KMS-11 (cell line): ENCODE results near the gene EHD1.

Source experiments
- H2AFZ ChIP-seq: fragments of 200-600 bp; sonication (generic); 2 replicates; pipeline ENCODE4 v1.6.1; 2016; ENCODE audit warnings: antibody characterized with exemption, mixed run types, low read depth
- H3K27ac ChIP-seq: fragments of 200-600 bp; sonication (generic); 2 replicates; pipeline ENCODE4 v1.6.1; 2016; ENCODE audit warnings: mild to moderate bottlenecking, mixed run types
- H3K27me3 ChIP-seq: fragments of 200-600 bp; sonication (generic); 2 replicates; pipeline ENCODE4 v1.6.1; 2017; ENCODE audit warnings: mild to moderate bottlenecking, low read depth, mixed run types, moderate library complexity; ENCODE audit not compliant: insufficient read depth
- H3K36me3 ChIP-seq: fragments of 200-600 bp; sonication (generic); 2 replicates; pipeline ENCODE4 v1.6.1; 2017; ENCODE audit warnings: mild to moderate bottlenecking, mixed run types; ENCODE audit not compliant: insufficient read depth
- H3K4me1 ChIP-seq: fragments of 200-600 bp; sonication (generic); 2 replicates; pipeline ENCODE4 v1.6.1; 2016; ENCODE audit warnings: mild to moderate bottlenecking, low read depth, mixed run types; ENCODE audit not compliant: poor library complexity, severe bottlenecking
- H3K4me2 ChIP-seq: fragments of 200-600 bp; sonication (generic); 2 replicates; pipeline ENCODE4 v1.7.0; 2016; ENCODE audit warnings: mild to moderate bottlenecking, mixed run types
- H3K4me3 ChIP-seq: fragments of 200-600 bp; sonication (generic); IDR thresholded peaks from 2 replicates; pipeline ENCODE4 v1.6.1; 2017; ENCODE audit warnings: low read depth, low read length, mixed read lengths; ENCODE audit not compliant: insufficient read depth
- H3K79me2 ChIP-seq: fragments of 200-600 bp; sonication (generic); 2 replicates; pipeline ENCODE4 v1.6.1; 2016; ENCODE audit warnings: low read depth, mixed run types; ENCODE audit not compliant: insufficient read depth
- H3K9ac ChIP-seq: fragments of 200-600 bp; sonication (generic); 2 replicates; pipeline ENCODE4 v1.6.1; 2016; ENCODE audit warnings: mild to moderate bottlenecking, mixed run types
- H4K20me1 ChIP-seq: fragments of 200-600 bp; sonication (generic); 2 replicates; pipeline ENCODE4 v1.6.1; 2016; ENCODE audit warnings: mild to moderate bottlenecking, mixed run types; ENCODE audit not compliant: insufficient read depth
- TF ChIP-seq, protein P1 (sequence below): fragments of 200-600 bp; sonication (generic); conservative IDR thresholded peaks from 2 replicates; pipeline ENCODE4 v1.6.1; 2017; ENCODE audit warnings: low read depth, mild to moderate bottlenecking, antibody characterized with exemption, low read length, moderate library complexity, mixed read lengths

EHD1 gene

GRCh38 chr11:64902102-64902900, 23.9 kb upstream of the EHD1 start:
- Histone ChIP-seq H3K4me3 (no peak overlapping the region), H3K27me3 (no peaks in the 10 kb centered on the region), H3K9ac (no peak overlapping the region), H3K4me2 (no peak overlapping the region), H2AFZ (no peak overlapping the region), H3K4me1 (no peaks in the 10 kb centered on the region), H3K27ac (no peak overlapping the region), H3K36me3 (no peaks in the 10 kb centered on the region), H3K79me2 (no peaks in the 10 kb centered on the region), H4K20me1 (no peaks in the 10 kb centered on the region)
- TF ChIP-seq, protein P1, sequence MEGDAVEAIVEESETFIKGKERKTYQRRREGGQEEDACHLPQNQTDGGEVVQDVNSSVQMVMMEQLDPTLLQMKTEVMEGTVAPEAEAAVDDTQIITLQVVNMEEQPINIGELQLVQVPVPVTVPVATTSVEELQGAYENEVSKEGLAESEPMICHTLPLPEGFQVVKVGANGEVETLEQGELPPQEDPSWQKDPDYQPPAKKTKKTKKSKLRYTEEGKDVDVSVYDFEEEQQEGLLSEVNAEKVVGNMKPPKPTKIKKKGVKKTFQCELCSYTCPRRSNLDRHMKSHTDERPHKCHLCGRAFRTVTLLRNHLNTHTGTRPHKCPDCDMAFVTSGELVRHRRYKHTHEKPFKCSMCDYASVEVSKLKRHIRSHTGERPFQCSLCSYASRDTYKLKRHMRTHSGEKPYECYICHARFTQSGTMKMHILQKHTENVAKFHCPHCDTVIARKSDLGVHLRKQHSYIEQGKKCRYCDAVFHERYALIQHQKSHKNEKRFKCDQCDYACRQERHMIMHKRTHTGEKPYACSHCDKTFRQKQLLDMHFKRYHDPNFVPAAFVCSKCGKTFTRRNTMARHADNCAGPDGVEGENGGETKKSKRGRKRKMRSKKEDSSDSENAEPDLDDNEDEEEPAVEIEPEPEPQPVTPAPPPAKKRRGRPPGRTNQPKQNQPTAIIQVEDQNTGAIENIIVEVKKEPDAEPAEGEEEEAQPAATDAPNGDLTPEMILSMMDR, result no peak

DNA sequence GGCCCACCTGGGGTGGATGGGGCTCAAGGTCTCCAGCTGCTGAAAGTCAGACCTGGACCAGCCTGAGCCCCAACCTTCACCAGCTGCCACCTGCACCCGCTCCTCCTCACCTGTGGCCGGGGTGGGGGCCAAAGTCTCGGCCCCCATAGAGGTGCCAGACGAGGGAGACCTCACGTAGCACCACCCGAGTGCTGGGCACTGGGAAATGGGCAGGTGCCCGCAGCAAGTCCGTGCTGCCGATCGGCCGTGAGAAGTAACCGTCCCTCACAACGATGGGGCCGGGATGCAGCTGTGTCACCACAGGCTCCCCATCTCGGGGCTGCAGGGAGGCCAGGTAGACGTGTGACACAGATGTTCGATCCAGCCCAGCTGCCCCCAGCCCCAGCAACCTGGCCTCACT, 22.4 kb upstream of the EHD1 start:
- Histone ChIP-seq H2AFZ (no peak overlapping the region), H3K4me3 (no peak overlapping the region), H3K79me2 (no peaks in the 10 kb centered on the region), H4K20me1 (no peaks in the 10 kb centered on the region), H3K4me2 (no peak overlapping the region), H3K27ac (no peak overlapping the region), H3K4me1 (no peaks in the 10 kb centered on the region), H3K27me3 (no peaks in the 10 kb centered on the region), H3K9ac (no peak overlapping the region), H3K36me3 (no peaks in the 10 kb centered on the region)
- TF ChIP-seq, protein P1, result no peak

- Histone ChIP-seq H4K20me1 (no peaks in the 10 kb centered on the region), H3K9ac (no peak overlapping the region), H3K4me3 (no peak overlapping the region), H3K4me2 (no peak overlapping the region), H3K36me3 (no peaks in the 10 kb centered on the region), H3K27ac (no peak overlapping the region), H3K4me1 (no peaks in the 10 kb centered on the region), H3K27me3 (no peaks in the 10 kb centered on the region), H3K79me2 (no peaks in the 10 kb centered on the region), H2AFZ (no peak overlapping the region)
- TF ChIP-seq, protein P1, result no peak
Observed at GRCh38 chr11:64900263-64900678, 21.9 kb upstream of the EHD1 start.

- Histone ChIP-seq H3K4me3 (no peak overlapping the region), H4K20me1 (no peaks in the 10 kb centered on the region), H3K36me3 (no peaks in the 10 kb centered on the region), H3K4me1 (peaks cover 5% of the 10 kb centered on the region), H3K79me2 (no peaks in the 10 kb centered on the region), H3K27me3 (no peaks in the 10 kb centered on the region), H3K9ac (no peak overlapping the region), H3K27ac (no peak overlapping the region), H3K4me2 (no peak overlapping the region), H2AFZ (no peak overlapping the region)
- TF ChIP-seq, protein P1, result no peak
Observed at GRCh38 chr11:64898541-64898940, 20.1 kb upstream of the EHD1 start.
